A549 (cell line): ENCODE measurements around the gene DNAJC28. TPM values are rescaled to one million over a fixed set of nuclear protein-coding genes. Genes with fewer than 3 reads are reported as not detected.
"Not testable (repeated sequence)": the region's sequence is repeated elsewhere in the genome, so short reads cannot be mapped to it uniquely, and the experiment has no call there.

Experiments
- ATAC-seq, 2 experiments: fragments of 200-7000 bp in 1 of 2; fragments of >200 bp in 1 of 2; cut with Nextera tagmentation in 1 of 2; cut with Tn5 transposase in 1 of 2; 3 replicates each; pipeline versions ENCODE4 v1.8.0 to v1.9.1; 2018 to 2020; ENCODE audit warnings: mild to moderate bottlenecking in 1 of 2, moderate library complexity in 1 of 2
- CTCF ChIA-PET: fragments of 300-600 bp; sonication (Branson Sonifier 250); formaldehyde crosslinking; extraction: SDS; loops from one replicate; lab custom pipeline; 2021; ENCODE audit warnings: antibody characterized with exemption, inconsistent platforms; lab: Yijun Ruan, JAX
- POLR2A ChIA-PET: fragments of 350-600 bp; formaldehyde crosslinking; extraction: SDS; loops from one replicate; lab custom pipeline; 2021; ENCODE audit warnings: antibody characterized with exemption, inconsistent platforms; lab: Yijun Ruan, JAX
- DNase-seq, 2 experiments: peaks; one replicate each; pipeline versions ENCODE4 v3.0.0 to v3.0.0-alpha.2; 2011 to 2016; ENCODE audit warnings: low read depth in 1 of 2, low spot score in 1 of 2
- FAIRE-seq: peaks from 2 replicates; lab custom pipeline; 2011; peaks lifted over from hg19 to GRCh38; lab: Jason Lieb, UNC
- H3K27ac ChIP-seq, 2 experiments: fragments of >200 bp; sonication (Bioruptor Twin); formaldehyde crosslinking; 3 replicates each; pipeline ENCODE4 v1.5.1; 2016 to 2017
- H3K4me1 ChIP-seq: fragments of >200 bp; sonication (Bioruptor Twin); formaldehyde crosslinking; 3 replicates; pipeline ENCODE4 v1.6.1; 2016
- H3K4me2 ChIP-seq: fragments of >200 bp; sonication (Bioruptor Twin); formaldehyde crosslinking; 3 replicates; pipeline ENCODE4 v1.6.1; 2016
- H3K4me3 ChIP-seq: fragments of >200 bp; sonication (Bioruptor Twin); formaldehyde crosslinking; 3 replicates; pipeline ENCODE4 v1.5.1; 2016
- H3K9me3 ChIP-seq: fragments of >200 bp; sonication (Bioruptor Twin); formaldehyde crosslinking; 3 replicates; pipeline ENCODE4 v1.6.1; 2016
- CBX2 ChIP-seq: fragments of 200-600 bp; sonication (generic); IDR thresholded peaks from 2 replicates; pipeline ENCODE4 v1.6.1; 2016; ENCODE audit warnings: low read depth, mild to moderate bottlenecking, borderline replicate concordance
- CHD4 ChIP-seq: fragments of 200-600 bp; sonication (generic); IDR thresholded peaks from 2 replicates; pipeline ENCODE4 v1.6.1; 2016; ENCODE audit warnings: antibody characterized with exemption, mild to moderate bottlenecking, borderline replicate concordance
- EP300 ChIP-seq, 2 experiments: fragments of >200 bp; sonication (Bioruptor Twin); formaldehyde crosslinking; IDR thresholded peaks; 2 replicates in 1 of 2; 3 replicates in 1 of 2; pipeline ENCODE4 v1.6.1; 2016 to 2017
- HDAC2 ChIP-seq: fragments of 200-600 bp; sonication (generic); IDR thresholded peaks from 2 replicates; pipeline ENCODE4 v1.6.1; 2016
- HEYL ChIP-seq: fragments of 250-450 bp; sonication (Bioruptor Pico); IDR thresholded peaks from 2 replicates; pipeline ENCODE4 v1.8.0; 2021; ENCODE audit warnings: mild to moderate bottlenecking, moderate library complexity
- HOXA7 ChIP-seq: fragments of 250-450 bp; sonication (Bioruptor Pico); IDR thresholded peaks from 2 replicates; pipeline ENCODE4 v1.5.0; 2020; ENCODE audit warnings: mild to moderate bottlenecking, moderate library complexity
- HOXB13 ChIP-seq: fragments of 250-450 bp; sonication (Bioruptor Pico); IDR thresholded peaks from 2 replicates; pipeline ENCODE4 v1.5.0; 2020; ENCODE audit warnings: low read depth, mild to moderate bottlenecking, moderate library complexity
- HOXB5 ChIP-seq: fragments of 250-450 bp; sonication (Bioruptor Pico); IDR thresholded peaks from 2 replicates; pipeline ENCODE4 v1.5.0; 2020; ENCODE audit warnings: mild to moderate bottlenecking, moderate library complexity
- JUN ChIP-seq, 2 experiments: fragments of >200 bp; sonication (Bioruptor Twin); formaldehyde crosslinking; IDR thresholded peaks; 2 replicates in 1 of 2; 3 replicates in 1 of 2; pipeline ENCODE4 v1.6.1; 2016 to 2017
- KDM1A ChIP-seq: fragments of 200-600 bp; sonication (generic); IDR thresholded peaks from 2 replicates; pipeline ENCODE4 v1.6.1; 2016; ENCODE audit warnings: low read depth, mild to moderate bottlenecking
- KDM5A ChIP-seq: fragments of 200-600 bp; sonication (generic); IDR thresholded peaks from 2 replicates; pipeline ENCODE4 v1.6.1; 2016; ENCODE audit warnings: antibody characterized with exemption, mild to moderate bottlenecking
- MAFK ChIP-seq: fragments of 450-650 bp; IDR thresholded peaks from 2 replicates; pipeline ENCODE4 v1.6.1; 2014; ENCODE audit not compliant: partially characterized antibody
- MAZ ChIP-seq: fragments of 150-350 bp; IDR thresholded peaks from 2 replicates; pipeline ENCODE4 v1.6.1; 2014; ENCODE audit warnings: antibody characterized with exemption, low read depth, low read length, borderline replicate concordance
- NFE2L2 ChIP-seq: fragments of 150-350 bp; conservative IDR thresholded peaks from 2 replicates; pipeline ENCODE4 v1.6.1; 2014; ENCODE audit warnings: low read length
- NPAS2 ChIP-seq: fragments of 250-450 bp; sonication (Bioruptor Pico); IDR thresholded peaks from 2 replicates; pipeline ENCODE4 v1.8.0; 2022; ENCODE audit warnings: mild to moderate bottlenecking, moderate library complexity, borderline replicate concordance
- NR3C1 ChIP-seq: fragments of >200 bp; sonication (Bioruptor Twin); formaldehyde crosslinking; IDR thresholded peaks from 3 replicates; pipeline ENCODE4 v1.6.1; 2017
- PBX3 ChIP-seq: IDR thresholded peaks from 2 replicates; pipeline ENCODE4 v1.6.1; 2012
- PHF8 ChIP-seq: fragments of 200-600 bp; sonication (generic); IDR thresholded peaks from 2 replicates; pipeline ENCODE4 v1.6.1; 2016; ENCODE audit warnings: low read depth, mild to moderate bottlenecking, antibody characterized with exemption, moderate library complexity, borderline replicate concordance
- POLR2A ChIP-seq: IDR thresholded peaks from 2 replicates; pipeline ENCODE4 v1.6.1; 2012; ENCODE audit warnings: mild to moderate bottlenecking, low read length
- POLR2AphosphoS2 ChIP-seq: conservative IDR thresholded peaks from 2 replicates; pipeline ENCODE4 v1.6.1; 2012; ENCODE audit warnings: low read length, improper control_type of control experiment, inconsistent platforms
- RCOR1 ChIP-seq: fragments of 150-350 bp; IDR thresholded peaks from 2 replicates; pipeline ENCODE4 v1.6.1; 2014; ENCODE audit warnings: antibody characterized with exemption, low read length, low read depth
- RNF2 ChIP-seq: fragments of 200-600 bp; sonication (generic); IDR thresholded peaks from 2 replicates; pipeline ENCODE4 v1.6.1; 2016; ENCODE audit warnings: low read depth, mild to moderate bottlenecking, antibody characterized with exemption, moderate library complexity, borderline replicate concordance
- TFCP2L1 ChIP-seq: fragments of 250-450 bp; sonication (Bioruptor Pico); IDR thresholded peaks from 2 replicates; pipeline ENCODE4 v1.5.0; 2021; ENCODE audit warnings: mild to moderate bottlenecking
- WGBS: methylation state at CpG from one replicate; pipeline ENCODE4 v1.1.6; 2017; ENCODE audit errors: missing lambda C conversion rate; 5-methylcytosine and 5-hydroxymethylcytosine counted together
- polyA plus RNA-seq, 4 experiments: library from polyadenylated mRNA; depleted of rRNA in 3 of 4; stranded (reverse); fragments of >200 nt; fragmentation: RNase III in 1 of 4; extraction: RNeasy Plus Mini Kit Qiagen cat#74134 plus additional on column Dnase treatment in 1 of 4; gene quantifications; 2 replicates in 3 of 4; 3 replicates in 1 of 4; pipeline ENCODE4 v1.2.3, GENCODE V29; 2011 to 2017
- TF ChIP-seq, protein P1 (sequence below): fragments of 250-450 bp; sonication (Bioruptor Pico); IDR thresholded peaks from 2 replicates; pipeline ENCODE4 v1.5.0; 2020; ENCODE audit warnings: low read depth, mild to moderate bottlenecking, moderate library complexity
- TF ChIP-seq, protein P2 (sequence below): fragments of 450-650 bp; IDR thresholded peaks from 2 replicates; pipeline ENCODE4 v1.6.1; 2014; ENCODE audit warnings: antibody characterized with exemption
- TF ChIP-seq, protein P3 (sequence below): IDR thresholded peaks from 2 replicates; pipeline ENCODE4 v1.6.1; 2012; ENCODE audit warnings: low read depth, borderline replicate concordance
- TF ChIP-seq, protein P4 (sequence below): fragments of 150-350 bp; IDR thresholded peaks from 2 replicates; pipeline ENCODE4 v1.6.1; 2014; ENCODE audit warnings: low read depth, mild to moderate bottlenecking, low read length
- TF ChIP-seq, protein P5 (sequence below): fragments of >200 bp; sonication (Bioruptor Twin); formaldehyde crosslinking; IDR thresholded peaks from 3 replicates; pipeline ENCODE4 v1.5.1; 2016

Gene DNAJC28
- polyA plus RNA-seq, 2 of the 4 experiments (the other 2 are of a cell fraction) = 1.0 to 1.1 TPM

DNA sequence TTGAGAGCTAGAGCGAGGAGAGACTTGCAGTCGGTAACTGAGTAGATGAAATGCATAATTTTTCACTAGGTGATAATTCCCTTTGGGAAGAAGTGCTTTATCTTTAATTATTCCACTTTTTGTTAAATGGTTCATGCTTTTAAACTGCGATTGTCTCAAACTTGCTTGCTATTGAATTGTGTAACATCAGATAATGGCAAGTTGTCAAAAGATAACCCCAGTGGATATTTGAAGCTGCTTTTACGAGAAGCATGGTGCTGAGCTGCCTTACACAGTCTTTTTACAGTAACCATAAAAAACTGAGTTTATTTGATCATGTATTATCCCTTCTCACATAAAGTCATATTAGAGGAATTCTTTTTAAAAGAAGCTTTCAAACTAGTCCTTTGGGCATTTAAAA, 41.9 kb downstream of the DNAJC28 start:
- no peak for DNase-seq
- H3K4me1 ChIP-seq = peaks cover 13% of the 10 kb centered on the region
- ChIA-PET CTCF (interaction anchor here (1.2 to 1.8 kb wide), 4 partner anchors 10 to 250 kb away, joined by 3 to 9 read pairs (median 4); no protein-coding TSS in a partner anchor), POLR2A (no interaction called here)
- ATAC-seq = no peak
- TF ChIP-seq RNF2 (no peak), TFCP2L1 (CRISPR knock-in tag) (no peak), HOXB13 (CRISPR knock-in tag) (no peak), HOXA7 (CRISPR knock-in tag) (no peak), JUN (IDR thresholded peaks at IDR 0.05) (no peak), HDAC2 (no peak), POLR2A (no peak), NPAS2 (no peak), HOXB5 (CRISPR knock-in tag) (no peak), NR3C1 (no peak), PHF8 (no peak), HEYL (no peak), CBX2 (no peak), KDM5A (no peak), NFE2L2 (no peak), RCOR1 (no peak)
- TF ChIP-seq, protein P1, sequence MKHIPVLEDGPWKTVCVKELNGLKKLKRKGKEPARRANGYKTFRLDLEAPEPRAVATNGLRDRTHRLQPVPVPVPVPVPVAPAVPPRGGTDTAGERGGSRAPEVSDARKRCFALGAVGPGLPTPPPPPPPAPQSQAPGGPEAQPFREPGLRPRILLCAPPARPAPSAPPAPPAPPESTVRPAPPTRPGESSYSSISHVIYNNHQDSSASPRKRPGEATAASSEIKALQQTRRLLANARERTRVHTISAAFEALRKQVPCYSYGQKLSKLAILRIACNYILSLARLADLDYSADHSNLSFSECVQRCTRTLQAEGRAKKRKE = no peak
- FAIRE-seq = no peak
- WGBS = 93% methylated on average over 4 of the region's 4 CpGs
- no peak overlapping the region for H3K27ac ChIP-seq
- H3K4me2 ChIP-seq = no peak overlapping the region
- H3K4me3 ChIP-seq = no peak overlapping the region
- no peaks in the 10 kb centered on the region for H3K9me3 ChIP-seq

GRCh38 chr21:33446620-33447019, 44.9 kb downstream of the DNAJC28 start:
- WGBS = 92% methylated on average over 6 of the region's 6 CpGs
- H3K4me2 ChIP-seq, DNase-seq, H3K9me3 ChIP-seq, H3K27ac ChIP-seq, ATAC-seq, FAIRE-seq, H3K4me3 ChIP-seq, POLR2A ChIA-PET: not testable (repeated sequence)
- CTCF ChIA-PET = interaction anchor here (1.0 to 4.7 kb wide), 7 partner anchors 27 to 670 kb away, joined by 3 to 55 read pairs (median 13); no protein-coding TSS in a partner anchor
- H3K4me1 ChIP-seq = peaks cover 16% of the 10 kb centered on the region

DNA sequence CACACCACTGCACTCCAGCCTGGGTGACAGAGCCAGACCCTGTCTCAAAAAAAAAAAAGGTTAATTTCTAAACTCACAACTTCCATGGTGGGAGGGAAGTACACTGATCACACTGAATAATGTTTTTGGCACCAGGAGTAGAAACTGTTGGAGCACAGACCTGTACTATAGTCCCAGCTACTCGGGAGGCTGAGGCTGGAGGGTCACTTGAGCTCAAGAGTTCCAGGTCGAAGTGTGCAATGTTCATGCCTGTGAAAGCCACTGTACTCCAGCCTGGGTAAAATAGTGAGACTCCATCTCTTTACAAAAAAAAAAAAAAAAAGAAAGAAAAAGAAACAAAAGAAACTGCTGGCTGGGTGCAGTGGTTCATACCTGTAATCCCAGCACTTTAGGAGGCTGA, 47.0 kb downstream of the DNAJC28 start:
- Histone ChIP-seq H3K4me3 (no peak overlapping the region), H3K9me3 (no peaks in the 10 kb centered on the region), H3K27ac (no peak overlapping the region; a peak in 1 of 6 replicates), H3K4me1 (peaks cover 14% of the 10 kb centered on the region), H3K4me2 (no peak overlapping the region)
- POLR2A ChIA-PET = interaction anchor here (0.9 kb wide), 1 partner anchor 245 kb away, joined by 3 read pairs; no protein-coding TSS in a partner anchor
- no peak for FAIRE-seq
- no peak for ATAC-seq
- 74% methylated on average over 2 of the region's 2 CpGs for whole genome bisulfite sequencing
- CTCF ChIA-PET = interaction anchor here (0.7 to 4.7 kb wide), 36 partner anchors 8 to 1035 kb away, joined by 3 to 55 read pairs (median 4); partner anchors contain the start of gene IFNAR1
- DNase-seq = no peak
- TF ChIP-seq PBX3 (no peak), MAZ (no peak), CBX2 (no peak), NR3C1 (no peak), CHD4 (no peak), MAFK (no peak), RNF2 (no peak), POLR2AphosphoS2 (no peak), KDM1A (no peak), EP300 (IDR thresholded peaks at IDR 0.05) (no peak)
- TF ChIP-seq, protein P2, sequence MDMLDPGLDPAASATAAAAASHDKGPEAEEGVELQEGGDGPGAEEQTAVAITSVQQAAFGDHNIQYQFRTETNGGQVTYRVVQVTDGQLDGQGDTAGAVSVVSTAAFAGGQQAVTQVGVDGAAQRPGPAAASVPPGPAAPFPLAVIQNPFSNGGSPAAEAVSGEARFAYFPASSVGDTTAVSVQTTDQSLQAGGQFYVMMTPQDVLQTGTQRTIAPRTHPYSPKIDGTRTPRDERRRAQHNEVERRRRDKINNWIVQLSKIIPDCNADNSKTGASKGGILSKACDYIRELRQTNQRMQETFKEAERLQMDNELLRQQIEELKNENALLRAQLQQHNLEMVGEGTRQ = no peak
- TF ChIP-seq, protein P3, sequence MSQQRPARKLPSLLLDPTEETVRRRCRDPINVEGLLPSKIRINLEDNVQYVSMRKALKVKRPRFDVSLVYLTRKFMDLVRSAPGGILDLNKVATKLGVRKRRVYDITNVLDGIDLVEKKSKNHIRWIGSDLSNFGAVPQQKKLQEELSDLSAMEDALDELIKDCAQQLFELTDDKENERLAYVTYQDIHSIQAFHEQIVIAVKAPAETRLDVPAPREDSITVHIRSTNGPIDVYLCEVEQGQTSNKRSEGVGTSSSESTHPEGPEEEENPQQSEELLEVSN = no peak
- TF ChIP-seq, protein P4, sequence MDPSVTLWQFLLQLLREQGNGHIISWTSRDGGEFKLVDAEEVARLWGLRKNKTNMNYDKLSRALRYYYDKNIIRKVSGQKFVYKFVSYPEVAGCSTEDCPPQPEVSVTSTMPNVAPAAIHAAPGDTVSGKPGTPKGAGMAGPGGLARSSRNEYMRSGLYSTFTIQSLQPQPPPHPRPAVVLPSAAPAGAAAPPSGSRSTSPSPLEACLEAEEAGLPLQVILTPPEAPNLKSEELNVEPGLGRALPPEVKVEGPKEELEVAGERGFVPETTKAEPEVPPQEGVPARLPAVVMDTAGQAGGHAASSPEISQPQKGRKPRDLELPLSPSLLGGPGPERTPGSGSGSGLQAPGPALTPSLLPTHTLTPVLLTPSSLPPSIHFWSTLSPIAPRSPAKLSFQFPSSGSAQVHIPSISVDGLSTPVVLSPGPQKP = no peak
- TF ChIP-seq, protein P5, sequence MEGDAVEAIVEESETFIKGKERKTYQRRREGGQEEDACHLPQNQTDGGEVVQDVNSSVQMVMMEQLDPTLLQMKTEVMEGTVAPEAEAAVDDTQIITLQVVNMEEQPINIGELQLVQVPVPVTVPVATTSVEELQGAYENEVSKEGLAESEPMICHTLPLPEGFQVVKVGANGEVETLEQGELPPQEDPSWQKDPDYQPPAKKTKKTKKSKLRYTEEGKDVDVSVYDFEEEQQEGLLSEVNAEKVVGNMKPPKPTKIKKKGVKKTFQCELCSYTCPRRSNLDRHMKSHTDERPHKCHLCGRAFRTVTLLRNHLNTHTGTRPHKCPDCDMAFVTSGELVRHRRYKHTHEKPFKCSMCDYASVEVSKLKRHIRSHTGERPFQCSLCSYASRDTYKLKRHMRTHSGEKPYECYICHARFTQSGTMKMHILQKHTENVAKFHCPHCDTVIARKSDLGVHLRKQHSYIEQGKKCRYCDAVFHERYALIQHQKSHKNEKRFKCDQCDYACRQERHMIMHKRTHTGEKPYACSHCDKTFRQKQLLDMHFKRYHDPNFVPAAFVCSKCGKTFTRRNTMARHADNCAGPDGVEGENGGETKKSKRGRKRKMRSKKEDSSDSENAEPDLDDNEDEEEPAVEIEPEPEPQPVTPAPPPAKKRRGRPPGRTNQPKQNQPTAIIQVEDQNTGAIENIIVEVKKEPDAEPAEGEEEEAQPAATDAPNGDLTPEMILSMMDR = no peak
